ENCODE data around the gene COG7. TPM values are rescaled to one million over a fixed set of nuclear protein-coding genes. Genes with fewer than 3 reads are reported as not detected.

COG7 gene
- polyA plus RNA-seq, 1 donor (not counting 4 experiments of a cell fraction or from before 2014, with no cell fraction given): 14.7 TPM

- Histone ChIP-seq H3K9me3 (ENCODE audit: control insufficient read depth, low read depth, low read length) (no peaks in the 10 kb centered on the region), H3K4me2 (ENCODE audit: control insufficient read depth, extremely low read depth, insufficient read depth, low read depth, low read length) (no peak overlapping the region), H3K27me3 (ENCODE audit: control insufficient read depth, extremely low read depth, insufficient read depth, low read length) (peaks cover 4% of the 10 kb centered on the region), H4K20me1 (ENCODE audit: control insufficient read depth, extremely low read depth, insufficient read depth, low read length) (no peaks in the 10 kb centered on the region), H3K9ac (ENCODE audit: control insufficient read depth, extremely low read depth, insufficient read depth, low read length) (no peak overlapping the region), H3K9me1 (ENCODE audit: control insufficient read depth, extremely low read depth, insufficient read depth, low read length) (no peaks in the 10 kb centered on the region), H3K79me2 (ENCODE audit: control insufficient read depth, insufficient read depth, low read length) (no peaks in the 10 kb centered on the region), H3K36me3 (ENCODE audit: control insufficient read depth in 2 of 2, extremely low read depth in 1 of 2, insufficient read depth in 2 of 2, low read length in 2 of 2) (no peaks in the 10 kb centered on the region), H3K4me1 (ENCODE audit: control insufficient read depth, extremely low read depth, insufficient read depth, low read length) (no peaks in the 10 kb centered on the region), H3K27ac (ENCODE audit: control insufficient read depth, insufficient read depth, low read length) (no peak overlapping the region), H3K4me3 (ENCODE audit: control insufficient read depth in 2 of 3, extremely low read depth in 1 of 3, insufficient read depth in 2 of 3, low read depth in 1 of 3, low read length in 3 of 3) (no peak overlapping the region), H2AFZ (ENCODE audit: control insufficient read depth, low read length) (no peak overlapping the region)
- dilution Hi-C loops (cut with MboI; ENCODE audit: extremely low pct_ligation_motif_present, low sequenced_read_pairs): no loop called here
- no peak for DNase-seq (ENCODE audit: low read depth, low spot score)
- TF ChIP-seq CTCF (optimal IDR thresholded peaks at IDR 0.05 in 1 of 3, IDR thresholded peaks at IDR 0.05 in 1 of 3, conservative IDR thresholded peaks at IDR 0.05 in 1 of 3; ENCODE audit: extremely low read depth in 1 of 3, insufficient read depth in 2 of 3, low read length in 3 of 3): peak in 2 of 3 experiments; percentile 6 to 21
- no peak for TF ChIP-seq EZH2 (IDR thresholded peaks at IDR 0.05; ENCODE audit: low read length)
- no peak for FAIRE-seq
Measured at GRCh38 chr16:23348579-23349469, 104.2 kb downstream of the COG7 start.

DNA sequence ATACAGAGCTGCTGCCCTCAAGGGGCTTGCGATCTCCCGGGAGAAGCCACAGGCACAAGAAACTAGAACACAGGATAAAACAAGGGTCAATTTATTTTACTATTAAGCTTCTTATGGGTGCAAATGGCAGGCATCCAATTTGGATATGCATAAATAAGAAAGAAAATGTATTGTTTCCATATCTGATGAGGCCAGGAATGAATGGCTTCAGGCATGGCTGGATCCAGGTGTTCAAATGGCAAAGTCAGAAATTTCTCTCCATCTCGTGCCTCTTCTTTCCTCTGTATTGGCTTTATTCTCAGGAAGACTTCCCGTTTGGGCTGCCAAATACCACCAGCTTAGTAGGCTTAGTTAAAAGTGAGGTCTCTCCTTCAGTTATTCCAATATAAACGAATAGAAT lies 107.8 kb downstream of the COG7 start:
- Histone ChIP-seq H2AFZ (ENCODE audit: control insufficient read depth, low read length) (no peak overlapping the region), H3K36me3 (ENCODE audit: control insufficient read depth in 2 of 2, extremely low read depth in 1 of 2, insufficient read depth in 2 of 2, low read length in 2 of 2) (no peaks in the 10 kb centered on the region), H3K4me1 (ENCODE audit: control insufficient read depth, extremely low read depth, insufficient read depth, low read length) (no peaks in the 10 kb centered on the region), H3K4me2 (ENCODE audit: control insufficient read depth, extremely low read depth, insufficient read depth, low read depth, low read length) (no peak overlapping the region), H4K20me1 (ENCODE audit: control insufficient read depth, extremely low read depth, insufficient read depth, low read length) (no peaks in the 10 kb centered on the region), H3K9ac (ENCODE audit: control insufficient read depth, extremely low read depth, insufficient read depth, low read length) (no peak overlapping the region), H3K4me3 (ENCODE audit: control insufficient read depth in 2 of 3, extremely low read depth in 1 of 3, insufficient read depth in 2 of 3, low read depth in 1 of 3, low read length in 3 of 3) (no peak overlapping the region), H3K9me3 (ENCODE audit: control insufficient read depth, low read depth, low read length) (no peaks in the 10 kb centered on the region), H3K9me1 (ENCODE audit: control insufficient read depth, extremely low read depth, insufficient read depth, low read length) (no peaks in the 10 kb centered on the region), H3K27ac (ENCODE audit: control insufficient read depth, insufficient read depth, low read length) (no peak overlapping the region), H3K27me3 (ENCODE audit: control insufficient read depth, extremely low read depth, insufficient read depth, low read length) (peaks cover 4% of the 10 kb centered on the region), H3K79me2 (ENCODE audit: control insufficient read depth, insufficient read depth, low read length) (no peaks in the 10 kb centered on the region)
- no peak for DNase-seq (ENCODE audit: low read depth, low spot score)
- dilution Hi-C loops (cut with MboI; ENCODE audit: extremely low pct_ligation_motif_present, low sequenced_read_pairs): no loop called here
- FAIRE-seq: no peak
- TF ChIP-seq CTCF (optimal IDR thresholded peaks at IDR 0.05 in 1 of 3, IDR thresholded peaks at IDR 0.05 in 1 of 3, conservative IDR thresholded peaks at IDR 0.05 in 1 of 3; ENCODE audit: extremely low read depth in 1 of 3, insufficient read depth in 2 of 3, low read length in 3 of 3) (no peak), EZH2 (IDR thresholded peaks at IDR 0.05; ENCODE audit: low read length) (no peak)

Data from keratinocyte (primary cell).